HepG2 (cell line): ENCODE measurements around the gene B3GNT8. TPM values are rescaled to one million over a fixed set of nuclear protein-coding genes. Genes with fewer than 3 reads are reported as not detected.
"Not testable (repeated sequence)": the region's sequence is repeated elsewhere in the genome, so short reads cannot be mapped to it uniquely, and the experiment has no call there.

ENCODE experiments used
- ATAC-seq: fragments of 200-7000 bp; cut with Tn5 transposase; 3 replicates; pipeline ENCODE4 v1.9.1; 2020; ENCODE audit warnings: mild to moderate bottlenecking, moderate library complexity
- BruUV-seq: library from RNA; stranded (reverse); fragments of 400-500 nt; replicated peaks from 2 replicates; lab custom pipeline; 2021; lab: Mats Ljungman, UMichigan
- CTCF ChIA-PET: fragments of 300-600 bp; formaldehyde crosslinking; extraction: SDS; loops from one replicate; lab custom pipeline; 2021; ENCODE audit warnings: low total read pairs, inconsistent platforms, low intra/inter-chr PET ratio; lab: Yijun Ruan, JAX
- POLR2A ChIA-PET: fragments of 350-600 bp; sonication (Branson Sonifier 250); formaldehyde crosslinking; loops from one replicate; lab custom pipeline; 2020; ENCODE audit warnings: antibody characterized with exemption, inconsistent platforms; lab: Yijun Ruan, JAX
- DNase-seq: peaks from one replicate; pipeline ENCODE4 v3.0.0-alpha.2; 2015; ENCODE audit warnings: low spot score
- FAIRE-seq: peaks from 3 replicates; lab custom pipeline; 2011; peaks lifted over from hg19 to GRCh38; lab: Jason Lieb, UNC
- H2AFZ ChIP-seq: one replicate; pipeline ENCODE4 v1.6.1; 2011; ENCODE audit warnings: low read length, inconsistent platforms
- H3K27ac ChIP-seq: fragments of 300-600 bp; 3 replicates; pipeline ENCODE4 v1.8.0; 2011; ENCODE audit warnings: mixed run types, mild to moderate bottlenecking, mixed read lengths, low read length, inconsistent platforms; ENCODE audit not compliant: insufficient read depth; ENCODE audit errors: extremely low read length
- H3K27me3 ChIP-seq, 2 experiments: fragments of 200-600 bp in 1 of 2; 2 replicates in 1 of 2; 3 replicates in 1 of 2; pipeline versions ENCODE4 v1.6.0 to v1.8.0; 2011; ENCODE audit warnings: low read length in 2 of 2, mild to moderate bottlenecking in 2 of 2, moderate library complexity in 2 of 2, inconsistent platforms in 1 of 2; ENCODE audit not compliant: insufficient read depth in 2 of 2, control insufficient read depth in 1 of 2
- H3K36me3 ChIP-seq, 2 experiments: fragments of 200-600 bp in 1 of 2; replicated peaks in 1 of 2; 2 replicates in 1 of 2; 3 replicates in 1 of 2; pipeline versions ENCODE4 v1.5.1 to v1.8.0; 2011; ENCODE audit warnings: low read length in 2 of 2, inconsistent platforms in 1 of 2; ENCODE audit not compliant: insufficient read depth in 2 of 2, control insufficient read depth in 1 of 2
- H3K4me1 ChIP-seq: 2 replicates; pipeline ENCODE4 v1.5.1; 2012; ENCODE audit warnings: low read length, inconsistent platforms; ENCODE audit not compliant: insufficient read depth
- H3K4me2 ChIP-seq: 2 replicates; pipeline ENCODE4 v1.6.0; 2011; ENCODE audit warnings: low read depth, low read length, inconsistent platforms
- H3K4me3 ChIP-seq, 3 experiments: fragments of 200-600 bp in 1 of 3; sonication (generic), shearing (Covaris generic) in 1 of 3; replicated peaks in 1 of 3; 2 replicates each; pipeline ENCODE4 v1.5.1; 2011 to 2016; ENCODE audit warnings: low read length in 3 of 3, inconsistent platforms in 2 of 3, low read depth in 2 of 3, mild to moderate bottlenecking in 2 of 3, control low read depth in 1 of 3, mixed read lengths in 1 of 3; ENCODE audit not compliant: insufficient read depth in 1 of 3
- H3K79me2 ChIP-seq: one replicate; pipeline ENCODE4 v1.6.1; 2011; ENCODE audit warnings: low read length, inconsistent platforms; ENCODE audit not compliant: insufficient read depth
- H3K9ac ChIP-seq: 2 replicates; pipeline ENCODE4 v1.6.0; 2011; ENCODE audit warnings: mild to moderate bottlenecking, low read depth, low read length, inconsistent platforms; ENCODE audit not compliant: insufficient read depth
- H3K9me3 ChIP-seq: 2 replicates; pipeline ENCODE4 v1.5.1; 2012; ENCODE audit warnings: mild to moderate bottlenecking, low read length
- H4K20me1 ChIP-seq: 2 replicates; pipeline ENCODE4 v1.6.0; 2011; ENCODE audit warnings: inconsistent platforms, mild to moderate bottlenecking, low read length, moderate library complexity; ENCODE audit not compliant: insufficient read depth
- ATF1 ChIP-seq: IDR thresholded peaks from 2 replicates; pipeline ENCODE4 v1.6.1; 2016; ENCODE audit warnings: mild to moderate bottlenecking, control low read depth
- ATF7 ChIP-seq, 2 experiments: fragments of 450-650 bp in 1 of 2; sonication (generic) in 1 of 2; formaldehyde crosslinking in 1 of 2; IDR thresholded peaks; 2 replicates each; pipeline versions ENCODE4 v1.4.0 to v1.6.1; 2016 to 2020; ENCODE audit warnings: antibody characterized with exemption in 1 of 2, mild to moderate bottlenecking in 1 of 2, missing genetic modification reagents in 1 of 2
- ELF4 ChIP-seq: sonication (generic); formaldehyde crosslinking; IDR thresholded peaks from 2 replicates; pipeline ENCODE4 v1.5.0; 2020; ENCODE audit warnings: missing genetic modification reagents, mild to moderate bottlenecking, moderate library complexity, borderline replicate concordance
- IKZF4 ChIP-seq: sonication (generic); formaldehyde crosslinking; IDR thresholded peaks from 2 replicates; pipeline ENCODE4 v1.5.1; 2020; ENCODE audit warnings: borderline replicate concordance, mild to moderate bottlenecking, low read depth, missing genetic modification reagents; ENCODE audit errors: not compliant biosample characterization
- NFYB ChIP-seq: sonication (generic); formaldehyde crosslinking; IDR thresholded peaks from 2 replicates; pipeline ENCODE4 v1.4.0; 2020; ENCODE audit warnings: missing genetic modification reagents
- WGBS: methylation state at CpG from one replicate; pipeline ENCODE4 v1.1.6; 2017; ENCODE audit warnings: low lambda C conversion rate; 5-methylcytosine and 5-hydroxymethylcytosine counted together
- in situ Hi-C: cut with HindIII; loops from 2 replicates; pipeline ENCODE4 v1.10.0; 2017; ENCODE audit warnings: low pct_unique_long_range_greater_than_20kb; ENCODE audit not compliant: extremely low pct_ligation_motif_present
- intact Hi-C: fragments of 100-400 bp; cut with micrococcal nuclease; formaldehyde crosslinking; loops from one replicate; pipeline ENCODE4 v1.10.0; 2022; ENCODE audit not compliant: unreplicated experiment
- polyA plus RNA-seq, 8 experiments: library from polyadenylated mRNA; depleted of rRNA in 3 of 8; stranded (reverse) in 7 of 8; unstranded in 1 of 8; fragments of >200 nt; fragmentation: Illumina TruSeq in 4 of 8; extraction: Trizol in 4 of 8; gene quantifications; 2 replicates each; pipeline versions ENCODE4 v1.2.1 to v1.2.3, GENCODE V29; 2011 to 2016; ENCODE audit warnings: low read depth in 4 of 8, missing spikeins in 1 of 8, mixed read lengths in 1 of 8; ENCODE audit not compliant: insufficient read depth in 1 of 8
- total RNA-seq, 5 experiments: library from RNA; depleted of rRNA; stranded (reverse); fragments of >200 nt; fragmentation: Illumina TruSeq; extraction: Trizol; gene quantifications; 2 replicates each; pipeline ENCODE4 v1.2.3, GENCODE V29; 2016; ENCODE audit warnings: low read depth in 1 of 5

B3GNT8 gene
- total and polyA plus RNA-seq, 2 of the 13 experiments (the other 11 are each of a cell fraction or from before 2014, with no cell fraction given) = 0.26 to 1.9 TPM

GRCh38 chr19:41435936-41436673, 8.9 kb upstream of the B3GNT8 start:
- no peak for TF ChIP-seq ATF1 (CRISPR knock-in tag)
- TF ChIP-seq ATF7 (IDR thresholded peaks at IDR 0.05) = no peak
- no peak for TF ChIP-seq ATF7 (CRISPR knock-in tag; IDR thresholded peaks at IDR 0.05)
- no peak for TF ChIP-seq NFYB
- no peak for TF ChIP-seq IKZF4 (CRISPR knock-in tag)
- no peak for TF ChIP-seq ELF4 (CRISPR knock-in tag)
- no peak overlapping the region for H3K4me3 ChIP-seq
- H3K27ac ChIP-seq = no peak overlapping the region
- in situ Hi-C loops (no loop called here), intact Hi-C loops (no loop called here)
- POLR2A ChIA-PET = interaction anchor here (0.7 to 4.7 kb wide), 3 partner anchors 8 to 26 kb away, joined by 3 to 55 read pairs (median 4); partner anchors contain the start of gene B3GNT8
- CTCF ChIA-PET = no interaction called here
- no TSS peak for BruUV-seq
- ATAC-seq (no peak), DNase-seq (no peak), FAIRE-seq (no peak)
- peaks cover 3% of the 10 kb centered on the region for H3K79me2 ChIP-seq
- no peaks in the 10 kb centered on the region for H3K27me3 ChIP-seq
- no peaks in the 10 kb centered on the region for H4K20me1 ChIP-seq
- peaks cover 40% of the 10 kb centered on the region for H3K4me1 ChIP-seq
- H3K4me2 ChIP-seq = no peak overlapping the region
- no peaks in the 10 kb centered on the region for H3K9me3 ChIP-seq
- H2AFZ ChIP-seq = no peak overlapping the region
- WGBS = 97% methylated on average over 13 of the region's 19 CpGs
- peaks cover 10 to 26% of the 10 kb centered on the region in 2 experiments; a peak in 4 of 5 replicates for H3K36me3 ChIP-seq
- H3K9ac ChIP-seq = no peak overlapping the region

- H3K4me2 ChIP-seq, BruUV-seq, FAIRE-seq, H3K4me3 ChIP-seq, intact Hi-C loops, in situ Hi-C loops, H4K20me1 ChIP-seq, DNase-seq, ATAC-seq, H3K27ac ChIP-seq, H3K79me2 ChIP-seq, H3K9me3 ChIP-seq, H2AFZ ChIP-seq, H3K9ac ChIP-seq, CTCF ChIA-PET, H3K27me3 ChIP-seq: not testable (repeated sequence)
- POLR2A ChIA-PET = interaction anchor here (0.7 to 1.5 kb wide), 2 partner anchors 9 to 25 kb away, joined by 3 to 4 read pairs; partner anchors contain the start of gene B3GNT8
- Histone ChIP-seq H3K4me1 (peaks cover 34% of the 10 kb centered on the region), H3K36me3 (peaks cover 11 to 26% of the 10 kb centered on the region in 2 experiments; a peak in 4 of 5 replicates)
- WGBS = 100% methylated on average over 11 of the region's 11 CpGs
Observed at GRCh38 chr19:41435376-41435775, 8.2 kb upstream of the B3GNT8 start.
